GM21529 (cell line): ENCODE data around the gene GPC3.

Experiments used
- ATAC-seq: cut with Tn5 transposase; IDR thresholded peaks from one replicate; pipeline ENCODE4 v1.9.1; 2021; ENCODE audit not compliant: unreplicated experiment

Gene GPC3

DNA sequence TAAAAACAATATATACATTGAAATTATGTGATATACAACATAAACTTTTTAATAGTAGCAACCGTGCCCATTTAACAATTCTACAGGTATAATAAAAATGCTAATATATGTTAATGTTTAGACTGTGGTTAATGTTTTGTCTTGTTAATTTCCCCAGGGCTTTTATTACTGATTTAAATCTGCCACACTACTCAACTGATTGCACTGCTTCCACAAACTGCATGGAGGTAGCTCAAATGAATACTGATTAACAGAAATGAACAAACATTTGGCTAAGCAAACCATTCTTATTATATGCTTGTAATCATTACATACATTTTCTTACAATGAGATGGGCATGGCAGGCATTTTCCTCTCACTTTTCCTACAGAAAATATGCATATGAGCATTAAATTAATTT is 275.9 kb downstream of the GPC3 start:
- ATAC-seq, result no peak

DNA sequence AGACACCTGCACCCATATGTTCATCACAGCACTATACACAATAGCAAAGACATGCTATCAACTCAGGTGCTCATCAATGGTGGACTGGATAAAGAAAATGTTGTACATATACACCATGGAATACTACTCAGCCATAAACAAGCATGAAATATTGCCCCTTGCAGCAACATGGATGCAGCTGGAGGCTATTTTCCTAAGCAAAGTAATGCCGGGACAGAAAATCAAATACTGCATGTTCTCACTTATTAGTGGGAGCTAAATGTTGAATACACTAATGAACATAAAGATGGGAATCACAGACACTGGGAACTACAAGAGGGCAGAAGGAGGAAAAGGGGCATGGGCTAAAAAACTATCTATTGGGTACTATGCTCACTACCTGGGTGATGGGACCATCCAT is 278.5 kb downstream of the GPC3 start:
- no peak for ATAC-seq

DNA sequence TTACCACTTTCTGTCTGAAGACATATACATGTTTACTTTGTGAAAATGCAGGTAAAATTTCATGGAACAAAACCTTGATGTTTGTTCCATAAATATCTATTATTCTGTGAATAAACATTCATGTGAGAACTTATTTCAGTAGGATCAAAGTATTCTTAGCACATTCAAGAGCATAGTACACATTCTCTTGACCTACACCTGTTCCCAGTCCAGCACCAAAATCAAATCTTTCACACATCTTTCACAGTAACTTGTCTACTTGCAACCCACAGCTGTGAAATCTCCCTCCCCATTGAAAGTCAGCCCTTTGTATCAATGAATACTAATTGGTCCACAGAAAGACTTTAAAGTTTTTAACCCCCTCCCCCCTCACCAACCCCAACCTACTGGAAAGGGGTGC is 283.2 kb downstream of the GPC3 start:
- no peak for ATAC-seq

DNA sequence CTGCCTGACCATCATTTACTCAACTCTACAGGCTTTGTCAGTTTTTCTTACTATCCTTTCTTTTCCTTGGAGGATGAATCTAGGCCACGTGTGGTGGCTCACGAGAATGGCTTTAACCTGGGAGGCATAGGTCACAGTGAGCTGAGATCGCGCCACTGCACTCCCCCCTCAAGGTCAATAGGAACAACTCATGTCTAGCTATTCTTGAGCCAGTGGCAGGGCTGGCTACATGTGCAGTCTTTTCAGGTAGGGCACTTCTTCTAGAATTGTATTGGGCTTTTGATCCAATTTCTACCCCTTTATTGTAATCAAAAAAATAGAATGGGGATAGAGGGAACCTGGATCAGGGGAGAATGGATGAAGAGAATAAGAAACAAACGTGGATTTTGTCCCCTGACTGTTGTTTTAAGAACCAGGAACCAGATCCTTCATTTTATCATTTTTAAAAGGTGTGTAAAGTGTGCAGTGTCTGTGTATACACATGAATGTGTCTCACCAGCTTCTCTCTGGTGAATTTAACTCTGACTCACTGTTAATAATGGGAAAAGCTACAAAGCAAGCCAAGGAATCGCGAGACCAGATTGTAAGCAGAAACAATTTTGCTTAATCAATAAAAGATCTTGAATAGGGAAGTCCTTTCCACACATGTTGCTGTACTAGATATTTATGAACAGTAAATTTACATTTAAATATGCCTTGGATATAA is 286.2 kb downstream of the GPC3 start:
- no peak for ATAC-seq

DNA sequence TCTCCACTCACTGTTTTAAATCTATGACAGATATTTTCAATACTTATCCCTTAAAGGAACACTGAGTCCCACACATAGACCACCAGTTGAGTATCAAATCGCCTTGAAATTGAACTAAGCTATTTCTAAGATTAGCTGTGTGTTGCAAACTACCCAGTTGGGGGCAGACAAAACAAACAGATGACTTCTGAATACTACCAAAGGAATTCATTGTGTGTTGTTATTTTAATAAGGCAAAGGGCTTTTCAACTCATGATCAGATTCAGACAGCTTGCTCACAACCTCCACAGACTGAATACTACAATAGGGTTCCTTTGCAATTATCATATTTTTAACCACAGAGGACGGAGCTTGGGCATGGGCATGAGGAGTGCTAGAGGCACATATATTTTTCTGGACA is 287.1 kb downstream of the GPC3 start:
- no peak for ATAC-seq

DNA sequence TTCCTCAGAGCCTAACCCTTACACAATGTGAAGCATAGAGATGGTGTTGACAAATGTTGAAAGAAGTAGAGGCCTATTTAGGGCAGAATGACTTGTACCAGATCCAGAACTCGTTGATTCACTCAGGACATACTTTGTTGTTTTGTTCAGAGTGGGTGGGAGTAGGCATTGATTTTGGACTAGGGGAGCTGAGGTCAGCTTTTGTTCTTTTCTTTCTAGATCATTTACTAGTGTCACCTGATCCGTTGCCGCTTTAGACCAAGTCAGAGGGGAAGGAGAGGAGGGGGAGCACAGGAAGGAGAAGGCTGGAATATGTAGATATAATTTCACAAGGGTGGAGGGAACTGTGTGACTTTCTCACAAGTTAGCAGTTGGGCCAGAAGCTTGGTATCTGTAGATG is 287.7 kb downstream of the GPC3 start:
- no peak for ATAC-seq

DNA sequence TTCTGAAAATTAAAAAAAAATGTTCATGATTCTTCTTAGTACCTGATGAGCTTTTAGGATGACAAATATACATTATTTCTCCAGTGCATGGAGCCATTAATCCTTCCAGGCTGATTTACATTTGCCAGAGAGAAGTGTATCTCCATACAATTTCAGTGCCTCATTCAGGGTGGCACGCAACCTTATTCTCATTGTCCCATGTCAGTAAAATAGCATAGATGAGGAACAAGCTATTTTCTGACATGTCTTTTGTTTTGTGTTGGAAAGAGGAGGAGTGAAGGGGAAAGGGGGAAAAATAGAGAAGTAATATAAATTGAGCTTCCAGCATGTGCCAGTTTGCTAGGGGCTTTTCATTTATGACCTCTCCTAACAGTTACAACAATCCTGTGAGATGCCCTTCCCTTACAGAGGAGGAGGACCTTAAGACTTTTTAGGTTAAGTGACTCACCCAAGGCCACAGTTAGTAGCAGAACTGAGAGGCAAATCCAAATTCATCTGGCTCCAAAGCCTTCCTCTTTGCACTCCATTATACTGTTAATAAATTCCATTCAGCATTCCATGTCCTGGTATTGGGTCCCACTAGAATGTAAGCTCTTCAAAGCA is 295.3 kb downstream of the GPC3 start:
- no peak for ATAC-seq

DNA sequence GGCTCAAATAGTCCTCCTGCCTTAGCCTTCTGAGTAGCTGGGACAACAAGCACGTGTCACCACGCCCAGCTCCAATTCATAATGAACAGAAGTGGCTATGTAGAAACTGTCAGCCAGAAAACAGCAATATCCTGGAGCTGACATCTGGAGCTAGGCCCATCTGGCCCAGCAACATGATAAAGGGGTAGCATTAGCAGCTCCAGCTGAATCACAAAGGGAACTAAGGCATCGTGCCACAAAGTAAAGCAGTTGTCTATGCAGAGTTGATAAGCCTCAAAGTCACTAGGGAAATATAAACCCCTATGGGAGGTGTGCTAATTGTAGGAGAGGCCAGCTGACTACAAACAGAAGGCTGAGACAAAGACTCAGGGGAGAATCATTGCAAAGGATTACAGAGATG is 299.6 kb downstream of the GPC3 start:
- ATAC-seq, result no peak

DNA sequence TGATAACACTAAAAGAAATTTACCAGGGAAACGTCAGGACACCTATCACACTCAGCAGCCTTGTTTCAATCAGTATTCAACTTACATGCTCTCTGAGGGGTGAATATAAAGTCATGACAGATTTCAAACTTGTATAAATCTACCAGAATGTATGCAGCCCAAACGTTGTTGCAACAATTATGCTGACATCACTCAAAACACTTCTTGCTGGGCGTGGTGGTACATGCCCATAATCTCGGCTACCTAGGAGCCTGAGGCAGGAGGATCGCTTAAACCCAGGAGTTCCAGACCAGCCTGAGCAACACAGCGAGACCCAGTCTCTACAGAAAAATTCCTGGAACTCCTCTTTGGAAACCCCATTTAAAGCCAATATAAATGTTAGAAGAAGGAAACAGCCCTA is 303.5 kb downstream of the GPC3 start:
- ATAC-seq, result no peak

DNA sequence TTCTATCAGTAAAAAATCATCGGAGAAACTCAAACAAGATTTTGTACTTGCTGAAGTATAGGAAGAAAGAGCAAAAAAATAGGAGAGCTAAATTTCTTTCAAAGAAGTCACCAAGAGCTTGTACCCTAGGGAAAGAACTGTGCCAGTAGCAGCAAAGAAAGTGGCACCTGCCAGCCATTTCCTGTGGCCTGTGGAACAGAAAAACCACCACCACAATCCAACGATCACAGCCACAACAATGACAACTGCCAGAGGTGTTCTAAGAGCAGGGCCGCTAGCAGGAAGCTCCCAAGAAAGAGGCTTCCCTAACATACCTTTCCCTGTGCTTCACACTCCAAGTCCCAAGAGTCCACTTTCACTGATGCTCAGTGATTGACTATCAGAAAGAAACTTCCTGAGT is 304.0 kb downstream of the GPC3 start:
- no peak for ATAC-seq

DNA sequence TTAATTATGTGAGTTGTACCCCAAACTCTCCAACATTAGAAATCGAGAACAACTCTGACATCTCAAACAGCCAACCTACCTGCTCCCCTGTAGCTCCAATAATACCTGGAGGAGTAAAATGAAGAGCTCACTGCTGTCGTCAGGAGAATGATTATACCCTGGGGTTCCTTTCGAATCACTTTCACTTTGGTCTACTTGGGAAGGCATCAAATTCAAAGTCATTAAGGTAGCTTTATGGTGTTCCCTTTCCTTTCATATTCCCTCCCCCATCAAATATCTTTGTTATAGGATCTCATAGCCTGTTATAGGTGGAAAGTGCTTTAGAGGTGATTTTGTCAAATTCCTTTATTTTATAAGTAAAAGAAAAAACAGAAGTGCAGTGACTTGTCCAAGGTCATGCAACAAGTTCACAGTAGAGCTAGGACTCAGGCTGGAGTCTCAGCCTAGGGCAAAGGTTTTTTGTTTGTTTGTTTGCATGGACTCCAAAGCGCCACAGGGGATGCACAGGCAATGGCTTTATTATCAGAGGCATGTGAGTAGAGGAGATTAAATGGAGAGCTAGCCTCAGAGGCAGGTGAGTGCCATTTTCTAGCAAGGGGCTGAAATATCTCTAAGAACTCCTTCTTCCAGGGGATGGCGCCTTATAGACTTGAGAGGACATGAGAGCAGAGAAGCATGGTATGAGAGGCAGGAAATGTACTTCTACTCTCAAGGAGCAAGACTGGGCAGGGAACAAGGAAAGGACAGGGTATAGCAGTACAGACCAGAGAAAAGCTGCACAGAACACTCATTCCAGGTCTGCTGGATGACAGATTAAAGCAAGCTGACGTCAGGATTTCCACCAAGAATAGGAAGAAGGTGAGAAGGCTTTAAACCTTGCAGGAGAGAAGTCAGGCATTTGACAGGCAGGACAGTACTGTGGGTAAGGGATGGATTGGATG is 308.0 kb downstream of the GPC3 start:
- no peak for ATAC-seq

DNA sequence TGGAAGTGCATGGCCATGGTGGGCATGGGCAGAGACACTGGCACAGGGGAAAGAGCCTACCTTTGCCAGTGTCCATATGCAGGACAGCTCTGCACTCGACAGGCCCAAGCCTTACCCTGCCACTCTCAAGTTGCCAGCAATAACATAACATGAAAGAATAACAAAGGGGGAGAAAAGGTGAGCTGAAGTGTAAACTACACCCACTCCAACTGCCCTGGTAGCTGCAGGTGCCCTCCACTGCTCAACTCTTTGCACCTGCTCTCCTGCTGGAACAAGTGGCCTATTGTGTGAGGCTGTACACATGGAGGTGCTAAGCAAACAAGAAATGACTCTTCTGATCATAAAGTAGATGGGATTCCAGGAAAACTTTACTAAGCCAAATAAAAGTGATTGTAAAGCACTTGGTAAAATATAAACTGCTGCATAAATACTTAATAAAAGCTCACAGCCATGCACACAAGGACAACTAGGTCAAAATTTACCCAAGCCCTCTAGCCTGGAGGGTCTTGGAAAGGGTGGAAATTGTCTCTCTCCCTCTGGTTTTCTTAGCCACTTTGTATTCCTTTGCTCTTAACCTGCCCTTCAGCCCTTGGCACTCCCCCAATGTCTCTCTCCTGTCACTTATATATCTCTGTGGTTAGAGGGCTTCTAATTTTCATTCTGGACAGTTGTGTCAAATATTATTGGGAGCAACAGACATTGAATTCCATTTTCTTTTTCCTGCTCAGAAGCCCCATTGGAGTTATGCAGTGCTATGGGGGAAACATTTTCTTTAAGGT is 308.9 kb downstream of the GPC3 start:
- no peak for ATAC-seq

DNA sequence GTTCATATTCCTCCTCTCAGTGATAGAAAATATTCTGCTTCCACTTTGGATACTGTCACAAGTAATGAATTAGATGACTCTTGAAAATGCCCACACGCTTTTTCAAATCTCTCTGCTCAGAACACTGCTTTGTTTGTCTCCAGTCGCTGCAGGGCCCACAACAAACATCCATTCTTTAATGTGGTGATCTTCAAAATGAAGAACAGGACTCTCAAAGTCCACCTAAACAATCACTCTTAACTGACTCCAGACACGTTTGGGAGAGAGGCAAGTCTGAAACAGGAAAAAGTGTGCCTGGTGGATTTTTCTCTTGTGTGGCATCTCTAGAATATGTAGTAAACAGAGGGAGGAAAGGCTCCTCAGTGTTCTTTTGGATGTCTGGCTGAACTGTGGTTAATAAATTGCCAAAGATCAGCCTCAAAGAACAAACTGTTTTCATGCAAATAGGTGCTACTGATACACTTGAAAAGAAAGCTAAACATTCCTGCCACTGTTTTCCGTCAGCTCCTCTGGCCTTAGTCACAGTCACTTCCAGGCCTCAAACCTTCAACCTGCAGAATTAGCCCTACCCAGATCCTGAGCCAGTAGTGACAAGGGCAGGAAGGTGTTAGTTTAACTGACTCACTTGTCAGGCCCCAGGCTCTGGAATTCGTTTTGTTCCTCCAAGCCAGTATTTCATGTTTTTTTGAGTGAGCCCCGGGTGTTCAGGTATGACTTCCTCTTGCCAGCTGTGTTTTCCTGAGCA is 310.5 kb downstream of the GPC3 start:
- no peak for ATAC-seq

DNA sequence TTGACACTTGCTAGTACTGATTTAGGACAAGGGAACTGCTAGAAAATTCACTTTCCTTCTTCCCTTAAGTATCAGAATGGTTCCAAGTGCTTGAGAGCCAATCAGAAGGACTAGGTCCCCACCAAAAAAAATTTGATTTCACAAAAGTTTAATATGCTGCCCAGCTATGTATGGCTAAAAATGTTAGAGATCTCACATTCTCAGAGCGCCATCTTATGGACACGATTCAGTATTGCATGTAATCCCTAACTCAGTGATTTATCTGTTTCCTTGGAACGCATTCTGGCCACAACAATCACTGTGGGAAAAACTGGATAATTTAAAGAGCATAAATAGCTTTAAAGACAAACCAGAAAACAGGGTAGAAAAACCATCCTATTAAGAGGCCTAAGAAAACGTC is 315.0 kb downstream of the GPC3 start:
- ATAC-seq, result no peak

DNA sequence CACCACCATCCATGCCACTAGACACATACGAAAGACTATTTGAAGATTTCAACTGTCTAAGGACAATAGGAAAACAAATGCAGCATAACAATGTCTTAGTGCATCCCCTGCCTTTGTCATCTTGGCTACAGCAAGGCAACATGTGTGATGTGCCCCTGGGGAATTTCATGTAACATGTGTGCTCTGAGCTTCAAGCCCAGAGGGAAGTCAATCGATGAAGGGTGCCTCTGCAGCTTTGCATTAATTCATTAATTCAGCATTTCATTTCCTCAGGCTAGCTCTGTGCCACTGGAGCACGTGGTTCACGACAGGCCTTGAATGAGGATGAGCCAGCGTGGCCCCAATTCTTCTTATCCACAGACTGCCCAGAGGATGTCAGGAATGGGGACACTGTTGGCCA is 316.2 kb downstream of the GPC3 start:
- ATAC-seq, result no peak

DNA sequence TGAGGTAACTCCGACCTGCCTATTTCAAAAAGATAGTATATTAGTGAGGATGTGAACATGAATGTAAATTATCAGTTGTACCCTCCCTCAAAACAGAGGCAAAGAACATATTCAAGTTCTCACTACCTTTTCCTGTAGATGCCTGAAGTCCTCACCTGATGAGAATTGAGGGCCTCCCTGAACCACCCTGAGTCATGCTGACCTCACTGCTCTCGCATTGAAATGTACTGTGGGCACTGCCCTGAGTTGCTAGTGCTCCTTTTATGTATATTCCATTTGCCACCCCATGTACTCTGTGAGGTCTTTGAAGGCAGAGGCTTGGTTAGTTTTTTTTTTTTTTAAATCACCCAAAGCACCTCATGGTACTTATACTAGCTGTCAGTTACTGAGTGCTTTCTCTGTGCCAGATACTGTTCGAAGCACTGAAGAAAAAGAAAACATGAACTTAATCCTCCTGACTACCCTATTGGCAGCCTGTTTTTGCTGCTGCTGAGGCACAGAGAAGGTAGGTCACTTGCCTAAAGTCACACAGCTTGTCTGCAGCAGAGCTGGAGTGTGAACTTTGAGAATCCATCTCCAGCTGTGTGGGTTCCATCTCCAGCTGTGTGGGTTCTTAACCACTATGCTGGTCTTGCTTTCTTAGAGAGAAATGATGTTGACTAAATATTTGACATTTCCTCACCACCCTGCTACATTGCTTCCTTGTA is 317.0 kb downstream of the GPC3 start:
- no peak for ATAC-seq

DNA sequence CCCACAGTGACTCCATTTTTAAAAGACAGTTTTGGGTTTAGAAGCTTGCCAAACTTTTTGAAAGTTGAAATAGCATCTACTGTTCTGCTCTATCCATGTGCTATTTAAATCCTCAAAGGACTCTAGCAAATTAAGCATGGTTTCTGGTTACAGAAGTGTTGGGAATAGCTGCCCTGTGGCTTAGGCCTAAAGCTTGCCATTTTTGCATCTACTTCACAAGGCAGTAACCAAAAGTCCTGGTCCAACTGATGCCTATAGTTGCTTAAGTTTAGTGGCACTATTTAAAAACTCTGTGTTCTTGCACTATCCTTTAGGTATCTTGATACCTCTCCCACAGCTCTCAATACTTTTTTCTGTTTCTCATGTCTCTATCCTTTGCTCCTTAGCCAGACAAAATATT is 319.1 kb downstream of the GPC3 start:
- no peak for ATAC-seq

DNA sequence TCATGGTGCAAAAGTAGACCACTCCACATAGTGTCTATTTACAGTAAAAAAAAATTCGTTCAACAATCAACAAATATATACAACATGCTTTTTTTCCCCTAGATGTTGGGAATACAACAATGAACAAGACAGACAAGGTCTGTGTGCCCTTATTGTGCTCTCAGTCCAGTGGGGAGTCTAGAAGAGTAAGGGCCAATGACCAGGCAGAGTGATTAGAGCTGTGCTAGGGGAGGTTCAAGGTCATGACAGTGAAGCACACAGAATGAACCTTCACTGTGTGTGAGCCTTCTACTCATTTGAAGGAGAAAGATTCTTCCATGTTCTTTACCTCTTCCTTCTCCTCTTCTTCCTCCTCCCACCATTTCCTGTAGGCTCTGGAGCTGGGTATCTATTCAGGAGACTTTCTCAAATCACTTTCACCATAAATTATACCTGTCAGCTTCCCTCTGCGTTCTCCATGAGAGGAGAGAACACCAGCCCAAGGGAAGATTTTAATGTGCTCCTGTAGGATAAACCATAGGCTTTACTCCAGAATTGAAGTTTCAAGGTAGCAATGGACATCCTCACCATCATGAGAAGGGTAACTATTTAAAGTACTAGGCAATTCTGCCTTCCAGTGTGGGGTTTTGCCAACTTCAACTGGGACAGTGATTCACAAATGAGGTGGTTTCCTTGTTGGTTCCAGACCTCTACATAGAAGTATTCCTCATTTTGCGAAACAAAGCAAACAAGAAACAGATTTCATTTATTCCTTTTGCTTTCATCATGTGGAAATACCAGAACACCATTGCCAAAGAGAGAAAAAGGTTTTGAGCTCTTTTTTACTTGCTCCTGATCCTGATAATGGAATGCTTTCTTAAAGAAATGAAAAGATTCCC is 323.2 kb downstream of the GPC3 start:
- no peak for ATAC-seq

DNA sequence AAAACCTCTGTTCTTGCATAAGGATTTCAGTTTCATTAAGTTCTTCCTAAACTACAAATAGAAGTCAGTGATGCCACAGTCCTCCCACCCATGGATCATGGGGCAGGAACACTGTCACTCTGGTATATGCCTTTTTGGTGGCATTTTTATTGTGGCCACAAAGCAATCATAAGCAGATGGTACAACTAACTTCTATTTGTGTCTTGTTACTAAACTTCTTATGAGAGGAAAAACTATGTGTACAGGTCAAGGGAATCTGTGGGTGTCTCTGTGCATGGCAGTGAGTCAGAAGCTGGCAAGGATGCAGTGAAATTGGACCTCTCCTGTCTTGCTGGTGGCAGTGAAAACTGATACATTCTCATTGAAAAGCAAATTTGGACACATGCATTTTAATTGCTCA is 325.1 kb downstream of the GPC3 start:
- no peak for ATAC-seq
